Nucleus accumbens (tissue), 56 donors: ENCODE data around the gene GEMIN5.
"Not testable (repeated sequence)": the region's sequence is repeated elsewhere in the genome, so short reads cannot be mapped to it uniquely, and the experiment has no call there.

ENCODE experiments used
- DNase-seq, 56 donors: peaks; one replicate each; lab custom pipeline; 2025; lab: John Stamatoyannopoulos, UW

GEMIN5 gene

GRCh38 chr5:154937718-154938466 is at the start of gene GEMIN5:
Gene GEMIN5 (minus strand): TSS chr5:154938211. CDS start chr5:154938133, 78 bp downstream.
- DNase-seq, result peak; percentile 6 to 87 (median 72)

- no peak for DNase-seq
Measured at GRCh38 chr5:154986151-154986550, 48.1 kb upstream of the GEMIN5 start.

GRCh38 chr5:154984946-154985516 is 47.0 kb upstream of the GEMIN5 start:
- DNase-seq, result no peak

- DNase-seq, result not testable (repeated sequence)
Measured at GRCh38 chr5:154978294-154978693, 40.3 kb upstream of the GEMIN5 start.

- DNase-seq, result no peak
Measured at GRCh38 chr5:154977409-154977808, 39.4 kb upstream of the GEMIN5 start.

- not testable (repeated sequence) for DNase-seq
Measured at GRCh38 chr5:154976082-154976481, 38.1 kb upstream of the GEMIN5 start.

GRCh38 chr5:154972476-154973080 is 34.6 kb upstream of the GEMIN5 start:
- DNase-seq, result peak in 27 of 56 donors; percentile 1 to 47 (median 10)

GRCh38 chr5:154971501-154971900 is 33.5 kb upstream of the GEMIN5 start:
- DNase-seq, result no peak

GRCh38 chr5:154970759-154971158 is 32.7 kb upstream of the GEMIN5 start:
- DNase-seq, result no peak

GRCh38 chr5:154968953-154969352 is 30.9 kb upstream of the GEMIN5 start:
- no peak for DNase-seq

- peak in 3 of 56 donors; percentile 1 to 6 (median 2) for DNase-seq
Measured at GRCh38 chr5:154967421-154968024, 29.5 kb upstream of the GEMIN5 start.

GRCh38 chr5:154966874-154967273 is 28.9 kb upstream of the GEMIN5 start:
- no peak for DNase-seq

- no peak for DNase-seq
Measured at GRCh38 chr5:154966081-154966841, 28.2 kb upstream of the GEMIN5 start.

GRCh38 chr5:154962494-154962893 is 24.5 kb upstream of the GEMIN5 start:
- no peak for DNase-seq

- DNase-seq, result no peak
Measured at GRCh38 chr5:154956712-154957111, 18.7 kb upstream of the GEMIN5 start.

GRCh38 chr5:154949781-154950180 is 11.8 kb upstream of the GEMIN5 start:
- no peak for DNase-seq

GRCh38 chr5:154948313-154948712 is 10.3 kb upstream of the GEMIN5 start:
- no peak for DNase-seq

- peak in 5 of 56 donors; percentile 1 to 50 (median 5) for DNase-seq
Measured at GRCh38 chr5:154947778-154948177, 9.8 kb upstream of the GEMIN5 start.

- no peak for DNase-seq
Measured at GRCh38 chr5:154945695-154946301, 7.8 kb upstream of the GEMIN5 start.

GRCh38 chr5:154944716-154945115 is 6.7 kb upstream of the GEMIN5 start:
- no peak for DNase-seq
